Activated CD8-positive, alpha-beta memory T cell treated with anti-CD3 and anti-CD28 coated beads, Interleukin-2, amount 50 U/mL, for 4 hours (primary cell): ENCODE data around the gene SART3.
"Not testable (repeated sequence)": the region's sequence is repeated elsewhere in the genome, so short reads cannot be mapped to it uniquely, and the experiment has no call there.

Source experiments
- DNase-seq: peaks from one replicate; pipeline ENCODE4 v3.0.0-alpha.2; 2020

Gene SART3

DNA sequence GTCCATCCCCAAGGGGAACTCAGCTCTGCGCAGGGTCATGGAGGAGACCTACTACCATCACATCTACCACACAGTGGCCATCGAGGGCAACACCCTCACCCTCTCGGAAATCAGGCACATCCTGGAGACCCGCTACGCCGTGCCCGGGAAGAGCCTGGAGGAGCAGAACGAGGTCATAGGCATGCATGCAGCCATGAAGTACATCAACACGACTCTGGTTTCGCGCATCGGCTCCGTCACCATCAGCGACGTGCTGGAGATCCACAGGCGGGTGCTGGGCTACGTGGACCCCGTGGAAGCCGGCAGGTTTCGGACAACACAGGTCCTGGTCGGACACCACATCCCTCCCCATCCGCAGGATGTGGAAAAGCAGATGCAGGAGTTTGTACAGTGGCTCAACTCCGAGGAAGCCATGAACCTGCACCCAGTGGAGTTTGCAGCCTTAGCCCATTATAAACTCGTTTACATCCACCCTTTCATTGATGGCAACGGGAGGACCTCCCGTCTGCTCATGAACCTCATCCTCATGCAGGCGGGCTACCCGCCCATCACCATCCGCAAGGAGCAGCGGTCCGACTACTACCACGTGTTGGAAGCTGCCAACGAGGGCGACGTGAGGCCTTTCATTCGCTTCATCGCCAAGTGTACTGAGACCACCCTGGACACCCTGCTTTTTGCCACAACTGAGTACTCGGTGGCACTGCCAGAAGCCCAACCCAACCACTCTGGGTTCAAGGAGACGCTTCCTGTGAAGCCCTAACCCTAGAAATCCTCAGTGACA, 42.1 kb downstream of the SART3 start:
- no peak for DNase-seq

DNA sequence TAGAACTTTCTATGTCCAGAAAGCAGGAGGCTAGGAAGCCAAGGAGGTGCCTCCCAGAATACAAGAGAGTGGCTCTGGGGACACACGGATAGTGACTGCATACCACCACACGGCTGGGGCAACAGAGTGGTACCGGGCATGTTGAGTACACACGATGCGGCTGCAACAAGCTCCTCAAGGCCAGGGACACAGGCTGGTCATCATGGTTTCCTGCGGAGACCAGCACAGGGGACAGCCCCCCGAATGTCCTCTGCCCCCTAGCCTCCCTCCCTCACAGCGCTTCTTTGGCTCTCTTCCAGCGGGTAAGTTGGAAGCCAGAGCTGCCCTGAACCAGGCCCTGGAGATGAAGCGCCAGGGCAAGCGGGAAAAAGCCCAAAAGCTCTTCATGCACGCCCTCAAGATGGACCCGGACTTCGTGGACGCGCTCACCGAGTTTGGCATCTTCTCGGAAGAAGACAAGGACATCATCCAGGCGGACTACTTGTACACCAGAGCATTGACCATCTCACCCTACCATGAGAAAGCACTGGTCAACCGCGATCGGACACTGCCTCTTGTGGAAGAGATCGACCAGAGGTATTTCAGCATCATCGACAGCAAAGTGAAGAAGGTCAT, 42.8 kb downstream of the SART3 start:
- DNase-seq = no peak

DNA sequence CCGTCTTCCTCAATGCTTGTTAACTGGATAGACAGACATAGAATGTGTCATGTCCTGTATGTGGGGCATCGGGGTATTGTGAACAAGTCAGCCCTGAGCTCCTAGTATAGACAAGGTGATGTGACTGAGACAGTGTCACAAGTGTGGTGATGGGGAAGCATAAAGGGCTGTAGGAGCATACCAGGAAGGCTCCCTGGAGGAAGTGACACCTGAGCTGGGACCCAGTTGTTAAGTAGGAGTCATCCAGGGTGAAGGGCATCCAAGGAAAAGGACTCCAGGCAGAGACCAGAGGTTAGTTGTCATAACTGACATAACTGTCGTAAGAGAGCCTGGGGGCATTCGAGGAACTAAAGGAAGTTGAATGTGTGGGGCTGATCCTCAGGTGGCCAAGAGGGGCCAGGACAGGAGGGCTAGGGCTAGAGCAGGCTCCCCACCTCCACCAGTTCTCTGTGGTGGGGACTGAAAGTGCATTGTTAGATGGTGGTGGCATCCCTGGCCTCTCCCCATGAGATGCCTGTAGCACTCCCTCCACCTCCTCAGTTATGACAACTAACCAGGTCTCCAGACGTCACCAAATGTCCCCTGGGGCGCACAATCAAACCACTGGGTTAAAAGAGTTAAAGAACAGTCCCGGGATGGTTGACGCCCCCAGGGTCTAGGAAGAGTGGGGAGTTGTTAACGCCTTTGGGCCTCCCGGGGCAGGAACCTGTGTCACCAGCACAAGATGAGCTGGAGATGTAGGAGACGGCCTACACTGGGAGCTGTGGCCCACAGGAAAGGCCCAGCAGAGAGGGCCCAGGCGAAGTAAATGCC, 43.5 kb downstream of the SART3 start:
- DNase-seq = no peak

DNA sequence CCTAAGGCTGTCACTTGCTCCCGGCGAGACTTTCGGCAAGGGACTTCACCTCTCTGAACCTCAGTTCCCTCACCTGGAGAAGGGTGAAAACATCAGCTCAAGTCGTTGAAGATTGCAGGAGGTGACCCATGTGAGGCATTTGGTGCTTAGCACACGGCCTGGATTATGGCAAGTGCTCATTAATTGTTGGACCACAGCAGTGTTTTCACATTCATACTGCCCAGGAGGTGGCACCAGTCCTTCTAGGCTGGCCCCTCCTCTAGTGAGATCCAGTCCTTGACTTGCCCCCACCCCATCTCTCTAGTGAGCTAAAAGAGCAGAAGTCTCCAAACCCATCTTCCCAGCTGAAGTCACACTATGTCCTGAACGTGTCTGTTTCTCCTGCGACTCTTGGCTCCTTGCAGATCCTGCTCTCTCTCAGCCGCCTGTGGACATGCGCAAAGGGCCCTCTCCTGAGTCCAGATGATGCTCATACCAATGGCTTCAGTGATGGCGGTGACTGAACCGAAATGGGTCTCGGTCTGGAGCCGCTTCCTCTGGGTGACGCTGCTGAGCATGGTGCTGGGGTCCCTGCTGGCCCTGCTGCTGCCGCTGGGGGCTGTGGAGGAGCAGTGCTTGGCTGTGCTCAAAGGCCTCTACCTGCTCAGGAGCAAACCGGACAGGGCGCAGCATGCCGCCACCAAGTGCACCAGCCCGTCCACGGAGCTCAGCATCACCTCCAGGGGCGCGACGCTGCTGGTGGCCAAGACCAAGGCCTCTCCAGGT, 44.3 kb downstream of the SART3 start:
- no peak for DNase-seq

DNA sequence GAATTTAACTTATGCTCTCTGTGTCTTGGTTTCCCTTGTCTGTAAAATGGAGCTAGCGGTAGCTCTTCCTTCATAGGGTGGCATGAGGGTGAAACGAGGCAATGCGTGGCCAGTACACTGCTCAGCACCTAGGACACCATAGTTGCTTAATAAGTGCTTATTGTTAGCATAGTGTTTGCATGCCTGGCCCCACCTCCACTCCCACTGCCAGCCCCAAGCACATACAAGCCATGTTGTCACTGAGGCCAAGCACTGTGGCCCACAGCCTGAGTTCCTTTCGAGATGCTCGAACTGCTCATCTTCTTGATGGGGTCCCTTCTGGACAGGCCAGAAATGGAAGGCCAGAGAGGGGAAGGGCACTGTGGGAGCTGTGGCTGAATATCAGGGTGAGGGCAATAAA, 45.1 kb downstream of the SART3 start:
- no peak for DNase-seq

DNA sequence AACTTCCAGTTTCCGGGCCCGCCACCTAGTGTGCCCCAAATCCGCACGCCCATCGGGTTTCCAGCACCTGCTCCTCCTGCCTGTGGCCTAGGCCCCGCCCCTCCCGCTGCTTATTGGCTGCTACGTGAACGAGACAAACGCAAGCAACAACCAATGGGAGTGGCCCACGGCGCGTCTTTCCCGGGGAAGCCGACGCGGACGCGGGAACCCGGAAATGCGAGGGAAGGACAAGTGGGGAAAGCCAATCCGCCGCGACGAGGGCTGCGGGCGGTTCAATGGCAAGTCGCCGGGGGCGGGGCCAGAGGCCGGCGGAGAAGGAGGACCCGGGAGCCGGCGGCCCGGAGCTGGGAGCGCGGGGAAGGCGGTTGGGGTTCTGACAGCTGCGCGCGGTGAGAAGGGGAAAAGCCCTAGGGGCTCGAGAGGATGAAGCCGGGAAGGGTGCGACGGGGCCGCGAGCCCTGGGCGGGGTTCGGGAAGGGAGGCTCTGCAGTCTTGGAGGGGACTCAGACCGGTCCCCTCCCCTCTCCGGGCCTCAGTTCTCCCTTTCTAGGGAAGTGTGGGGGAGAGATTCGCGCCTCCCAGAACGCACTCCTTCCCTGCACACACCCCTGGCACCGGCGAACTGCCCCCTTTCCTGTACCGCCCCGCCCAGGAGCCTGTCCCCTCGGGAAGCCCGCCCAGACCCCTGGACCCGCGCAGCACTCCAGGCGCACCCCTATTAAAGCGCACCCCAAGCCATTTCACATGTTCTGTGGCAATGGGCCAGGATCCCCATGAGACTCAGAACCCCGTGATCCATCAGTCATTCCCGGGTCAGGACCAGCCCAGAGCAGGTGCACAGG, 45.8 kb downstream of the SART3 start, which contains the start of gene FICD:
TSS of gene FICD (plus strand) at position 305 of the 842 bp plus-strand sequence. CDS start 1,696 bp downstream, outside the sequence.
- DNase-seq = peak; percentile 99

DNA sequence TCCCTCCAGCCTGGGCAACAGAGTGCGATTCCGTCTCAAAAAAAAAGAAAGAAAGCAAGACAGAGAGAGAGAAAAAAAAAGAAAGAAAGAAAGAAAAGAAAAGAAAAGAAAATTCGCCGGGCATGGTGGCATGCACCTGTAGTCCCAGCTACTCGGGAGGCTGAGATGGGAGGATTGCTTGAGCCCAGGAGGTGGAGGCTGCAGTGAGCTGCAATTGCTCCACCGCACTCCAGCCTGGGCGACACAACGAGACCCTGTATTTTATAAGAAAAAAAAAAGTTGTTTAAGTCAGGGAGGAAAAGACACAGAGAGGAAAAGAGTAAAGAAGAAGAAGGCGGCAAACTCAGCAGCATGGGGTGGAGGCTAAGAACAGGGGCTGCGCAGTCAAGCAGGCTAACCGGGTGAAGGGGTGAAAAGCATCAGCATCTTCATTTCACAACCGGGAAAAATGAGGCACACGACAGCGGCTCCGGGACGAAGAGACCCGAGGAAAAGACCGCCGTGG, 46.5 kb downstream of the SART3 start:
- DNase-seq = no peak

DNA sequence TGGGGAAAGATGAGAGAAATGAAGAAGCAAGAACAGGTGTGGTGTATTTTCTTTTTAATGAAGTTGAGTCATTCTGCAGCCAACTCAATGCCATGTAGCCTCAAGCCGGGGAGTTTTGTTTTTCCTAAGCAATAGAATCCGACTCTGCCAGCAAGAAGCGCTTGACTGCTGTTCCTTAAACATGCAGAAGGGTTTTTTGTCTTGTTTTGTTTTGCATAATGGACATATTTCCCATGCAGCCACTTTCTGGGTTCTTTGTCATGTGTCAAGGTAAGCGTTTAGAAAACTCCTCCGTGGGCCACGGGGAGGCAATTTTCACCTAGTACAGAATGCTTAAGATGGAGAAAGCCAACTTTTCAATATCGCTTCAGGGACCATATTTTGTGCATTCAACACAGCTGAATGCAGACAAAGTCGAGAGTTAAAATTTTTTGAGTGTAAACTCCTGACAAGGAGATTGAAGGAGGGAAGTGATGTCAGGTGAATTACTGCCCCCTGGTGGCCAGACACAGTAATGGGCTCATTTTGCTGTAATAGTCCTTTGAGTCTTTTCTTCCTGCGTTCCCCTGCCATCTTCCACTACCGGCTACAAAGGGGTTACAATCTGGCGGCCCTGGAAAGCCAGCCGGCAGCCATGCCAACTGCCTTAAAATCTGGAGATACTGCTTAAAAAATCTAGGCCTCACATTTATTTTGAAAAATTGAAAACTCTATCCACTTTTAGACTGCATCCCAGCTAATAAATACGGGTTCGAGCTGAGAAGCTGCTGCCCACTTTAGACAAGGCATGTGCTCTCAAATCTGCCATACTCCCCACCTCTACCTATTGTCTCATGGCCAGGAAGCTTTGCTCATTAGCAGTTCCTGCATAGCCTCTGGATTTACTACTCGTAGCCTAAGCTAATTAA, 49.1 kb downstream of the SART3 start:
- peak; percentile 77 for DNase-seq

DNA sequence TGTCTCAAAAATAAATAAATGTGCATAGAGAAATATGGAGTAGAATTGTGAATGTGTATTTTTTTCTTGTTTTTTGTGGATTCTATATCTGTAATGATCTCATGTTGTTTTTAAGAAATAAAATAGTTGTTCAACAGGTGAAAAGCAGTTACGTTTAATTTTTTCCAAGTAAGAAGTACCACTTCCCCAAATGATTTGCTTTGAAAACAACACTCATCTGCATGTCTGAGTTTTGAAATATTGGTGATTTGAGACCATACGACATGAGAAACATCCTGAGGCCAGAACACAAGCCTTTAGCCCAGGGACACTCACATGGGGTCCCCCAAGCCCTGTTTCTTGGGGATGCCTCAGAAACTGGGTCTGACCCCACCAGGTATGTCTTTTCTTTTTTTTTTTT, 50.1 kb downstream of the SART3 start:
- DNase-seq = no peak

DNA sequence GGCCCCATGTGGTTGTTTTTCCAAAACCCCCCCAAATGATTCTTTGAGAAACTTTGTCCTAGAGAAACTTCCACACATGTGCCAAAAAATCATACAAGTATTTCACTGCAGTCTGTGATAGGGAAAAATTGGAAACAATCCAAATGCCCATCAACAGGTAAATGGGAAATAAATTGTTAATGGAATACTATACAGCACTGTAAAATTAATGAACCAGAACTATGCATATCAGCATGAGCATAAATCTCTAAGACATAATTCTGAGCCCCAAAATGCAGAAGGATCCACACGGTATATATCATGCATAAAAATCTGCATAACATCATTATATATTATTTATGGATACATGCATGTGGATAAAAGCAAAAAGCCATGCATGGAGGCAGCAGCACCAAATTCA, 51.2 kb downstream of the SART3 start:
- no peak for DNase-seq

DNA sequence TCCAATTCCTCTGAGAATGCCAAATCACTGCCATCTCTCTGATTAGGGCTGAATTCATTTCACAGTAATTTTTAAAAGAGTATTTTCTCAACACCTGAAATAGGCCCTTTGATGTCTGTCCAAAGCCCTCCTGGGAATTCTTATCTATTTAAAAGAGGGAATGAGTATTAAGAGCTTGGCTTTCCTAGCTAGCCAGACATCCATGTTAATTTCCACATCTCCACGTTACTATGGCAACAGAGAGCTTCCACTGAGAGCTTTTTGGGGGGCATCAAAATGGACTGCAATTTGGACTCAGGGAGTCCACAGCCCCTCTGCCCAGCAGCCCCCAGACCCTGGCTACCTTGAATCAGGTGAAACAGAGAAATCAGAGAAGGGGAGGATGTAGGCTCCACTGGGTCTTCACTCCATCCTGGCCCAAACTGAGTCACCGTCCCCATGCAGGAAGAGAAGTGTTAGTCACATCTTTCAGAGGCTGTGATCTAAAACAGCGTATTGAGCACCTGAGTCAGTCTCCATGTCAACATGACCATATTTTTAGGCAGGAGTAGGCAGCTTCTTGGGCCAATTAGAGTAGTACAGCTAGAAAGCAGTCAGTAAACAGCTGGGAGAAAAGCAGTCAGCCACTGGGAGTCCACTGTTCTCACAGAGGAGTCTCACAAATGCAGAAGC, 52.9 kb downstream of the SART3 start:
- no peak for DNase-seq

DNA sequence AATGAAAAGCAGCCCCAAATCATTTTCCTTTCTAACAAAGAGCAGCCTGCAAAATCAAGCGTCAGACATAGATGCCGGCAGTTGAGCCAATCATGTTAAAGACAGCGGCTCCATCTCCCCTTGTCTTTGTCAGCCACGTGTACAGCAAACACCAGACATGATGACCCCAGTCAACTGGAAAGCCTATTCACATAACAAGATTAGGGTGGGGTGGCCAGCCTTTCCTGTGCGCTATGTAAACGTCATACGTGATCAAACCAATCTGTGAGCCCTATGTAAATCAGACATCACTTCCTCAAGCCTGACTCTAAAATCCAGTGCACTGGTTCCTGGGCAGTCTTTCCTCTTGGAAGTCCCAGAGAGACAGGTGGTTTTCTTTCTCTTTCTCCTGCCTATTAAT, 55.8 kb downstream of the SART3 start:
- DNase-seq = no peak

DNA sequence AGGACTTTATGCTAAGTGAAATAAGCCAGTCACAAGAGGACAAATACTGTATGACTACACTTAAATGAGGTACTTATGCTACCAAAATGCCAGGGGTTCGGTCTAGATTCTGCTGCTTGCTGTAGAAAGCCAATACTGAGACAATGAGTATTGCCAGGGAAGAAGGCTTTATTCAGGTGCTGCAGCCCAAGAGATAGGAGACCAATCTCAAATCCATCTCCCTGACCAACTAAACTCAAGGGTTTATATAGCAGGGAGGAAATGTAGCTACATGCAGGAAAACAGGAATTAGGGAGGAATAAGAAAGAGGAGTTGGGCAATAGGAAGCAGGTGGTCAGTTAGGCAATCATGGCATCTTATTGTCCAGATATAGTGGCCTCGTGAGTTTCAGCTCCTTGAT, 58.1 kb downstream of the SART3 start:
- DNase-seq = no peak

DNA sequence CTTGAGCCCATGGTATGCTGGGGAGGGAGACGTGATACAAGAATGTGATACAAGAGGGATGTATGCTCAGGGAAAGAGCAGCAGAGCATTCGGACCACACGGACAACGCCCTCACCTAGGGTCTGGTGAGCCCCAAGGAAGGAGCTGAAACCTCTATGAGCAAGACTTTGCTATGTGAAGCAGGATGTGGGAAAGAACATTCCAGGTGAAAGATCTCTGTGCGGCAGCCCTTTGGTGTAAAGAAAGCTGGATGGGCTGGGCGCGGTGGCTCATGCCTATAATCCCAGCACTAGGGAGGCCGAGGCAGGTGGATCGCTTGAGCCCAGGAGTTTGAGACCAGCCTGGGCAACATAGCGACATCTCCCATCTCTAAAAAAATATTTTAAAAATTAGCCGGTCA, 62.8 kb downstream of the SART3 start:
- DNase-seq = no peak

DNA sequence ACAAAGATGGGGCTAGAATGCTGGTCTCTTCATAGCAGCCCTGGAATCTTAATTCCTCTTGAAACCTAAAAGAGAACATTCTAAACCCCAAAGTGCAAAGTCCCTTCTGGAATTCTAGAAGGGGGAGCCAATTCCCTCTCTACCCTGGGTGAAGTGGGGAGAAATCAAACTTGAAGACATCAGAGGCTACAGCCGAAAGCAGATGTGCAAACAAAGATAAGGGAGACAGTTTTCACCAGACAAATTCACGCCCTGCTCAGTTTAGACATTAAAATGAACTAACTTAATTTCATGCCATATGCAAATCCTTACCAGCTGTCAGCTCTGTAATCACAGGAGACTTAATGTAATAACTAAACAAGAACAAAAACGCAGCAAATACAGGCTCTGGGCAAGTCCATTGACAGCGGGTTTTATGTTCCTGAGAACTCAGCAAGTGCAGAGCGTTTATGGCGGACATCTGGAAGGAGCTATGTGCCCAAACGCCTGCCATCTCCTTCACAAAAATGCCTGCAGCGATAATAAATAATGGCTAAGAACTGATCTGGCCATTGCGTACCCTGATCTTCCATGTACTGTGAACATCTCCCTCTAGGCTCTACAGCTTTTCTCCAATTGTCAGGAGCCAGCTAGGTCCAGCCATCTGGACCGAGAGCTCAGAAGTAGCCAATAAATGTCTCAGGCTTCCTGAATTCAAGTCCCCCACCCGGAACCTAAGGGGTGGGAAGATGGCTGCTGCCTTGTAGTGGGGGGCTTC, 65.0 kb downstream of the SART3 start:
- no peak for DNase-seq

DNA sequence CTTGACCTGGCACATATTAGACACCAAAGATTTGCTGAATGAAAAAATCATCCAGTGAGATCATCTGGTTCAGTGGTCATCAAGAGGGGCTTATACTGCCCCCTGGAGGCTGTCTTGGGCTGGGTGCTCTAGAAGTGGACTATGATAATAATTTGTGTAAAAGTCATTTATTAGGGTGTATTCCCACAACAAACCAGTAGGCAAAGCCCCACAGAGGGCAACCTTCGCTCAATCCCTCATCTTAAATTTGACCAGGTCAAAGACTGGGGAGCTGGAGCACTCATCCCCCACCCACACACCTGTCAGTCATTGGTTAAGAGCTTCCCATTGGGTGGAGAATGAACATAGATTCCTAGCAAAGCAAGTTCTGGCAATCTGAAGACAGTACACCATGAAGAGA, 65.9 kb downstream of the SART3 start:
- no peak for DNase-seq

DNA sequence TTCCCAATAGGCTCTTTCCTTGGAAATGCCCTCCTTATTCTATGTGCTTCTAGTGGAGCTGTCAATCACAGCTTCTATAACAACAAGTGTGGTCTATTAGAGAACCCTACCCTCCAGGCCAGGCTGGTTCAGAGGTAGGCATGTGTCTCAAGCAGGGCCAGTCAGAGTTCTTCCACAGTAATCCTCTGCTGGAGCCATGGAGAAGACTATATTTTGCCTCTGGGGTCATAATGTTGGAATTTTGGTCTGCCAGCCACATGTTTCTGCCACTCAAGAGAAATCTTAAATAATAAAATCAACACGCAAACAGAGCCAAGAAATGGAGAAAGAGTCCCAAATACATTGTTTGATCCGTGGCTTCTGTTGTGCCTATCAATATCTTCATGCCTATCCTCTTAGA, 69.7 kb downstream of the SART3 start:
- no peak for DNase-seq

DNA sequence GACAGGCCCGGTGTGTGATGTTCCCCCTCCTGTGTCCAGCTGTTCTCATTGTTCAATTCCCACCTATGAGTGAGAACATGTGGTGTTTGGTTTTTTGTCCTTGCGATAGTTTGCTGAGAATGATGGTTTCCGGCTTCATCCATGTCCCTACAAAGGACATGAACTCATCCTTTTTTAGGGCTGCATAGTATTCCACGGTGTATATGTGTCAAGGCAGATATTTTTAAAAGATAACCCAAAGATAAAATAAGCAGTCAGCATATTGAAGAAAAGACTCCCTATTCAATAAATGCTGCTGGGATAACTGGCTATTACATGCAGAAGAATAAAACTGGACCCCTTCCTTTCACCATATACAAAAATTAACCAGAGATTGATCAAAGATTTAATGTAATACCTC, 73.9 kb downstream of the SART3 start:
- not testable (repeated sequence) for DNase-seq

DNA sequence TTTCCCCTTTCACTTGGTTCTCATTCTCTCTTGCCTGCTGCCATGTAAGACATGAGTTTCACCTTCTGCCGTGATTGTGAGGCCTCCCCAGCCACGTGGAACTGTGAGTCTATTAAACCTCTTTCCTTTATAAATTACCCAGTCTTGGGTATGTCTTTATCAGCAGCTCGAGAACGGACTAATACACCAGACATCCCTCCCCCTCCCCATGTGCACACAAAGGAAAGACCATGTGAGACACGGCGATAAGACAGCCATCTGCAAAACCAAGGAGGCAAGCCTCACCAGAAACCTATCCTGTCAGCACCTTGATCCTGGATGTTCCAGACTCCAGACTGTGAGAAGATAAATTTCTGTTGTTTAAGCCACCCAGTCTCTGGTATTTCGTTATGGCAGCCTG, 75.6 kb downstream of the SART3 start:
- not testable (repeated sequence) for DNase-seq
